HepG2 (cell line): ENCODE measurements around the gene TJP3. TPM values are rescaled to one million over a fixed set of nuclear protein-coding genes. Genes with fewer than 3 reads are reported as not detected.

ENCODE experiments used
- ATAC-seq: fragments of 200-7000 bp; cut with Tn5 transposase; 3 replicates; pipeline ENCODE4 v1.9.1; 2020; ENCODE audit warnings: mild to moderate bottlenecking, moderate library complexity
- BruUV-seq: library from RNA; stranded (reverse); fragments of 400-500 nt; replicated peaks from 2 replicates; lab custom pipeline; 2021; lab: Mats Ljungman, UMichigan
- CTCF ChIA-PET: fragments of 300-600 bp; formaldehyde crosslinking; extraction: SDS; loops from one replicate; lab custom pipeline; 2021; ENCODE audit warnings: low total read pairs, inconsistent platforms, low intra/inter-chr PET ratio; lab: Yijun Ruan, JAX
- POLR2A ChIA-PET: fragments of 350-600 bp; sonication (Branson Sonifier 250); formaldehyde crosslinking; loops from one replicate; lab custom pipeline; 2020; ENCODE audit warnings: antibody characterized with exemption, inconsistent platforms; lab: Yijun Ruan, JAX
- DNase-seq: peaks from one replicate; pipeline ENCODE4 v3.0.0-alpha.2; 2015; ENCODE audit warnings: low spot score
- FAIRE-seq: peaks from 3 replicates; lab custom pipeline; 2011; peaks lifted over from hg19 to GRCh38; lab: Jason Lieb, UNC
- H2AFZ ChIP-seq: one replicate; pipeline ENCODE4 v1.6.1; 2011; ENCODE audit warnings: low read length, inconsistent platforms
- H3K27ac ChIP-seq: fragments of 300-600 bp; 3 replicates; pipeline ENCODE4 v1.8.0; 2011; ENCODE audit warnings: mixed run types, mild to moderate bottlenecking, mixed read lengths, low read length, inconsistent platforms; ENCODE audit not compliant: insufficient read depth; ENCODE audit errors: extremely low read length
- H3K27me3 ChIP-seq, 2 experiments: fragments of 200-600 bp in 1 of 2; 2 replicates in 1 of 2; 3 replicates in 1 of 2; pipeline versions ENCODE4 v1.6.0 to v1.8.0; 2011; ENCODE audit warnings: low read length in 2 of 2, mild to moderate bottlenecking in 2 of 2, moderate library complexity in 2 of 2, inconsistent platforms in 1 of 2; ENCODE audit not compliant: insufficient read depth in 2 of 2, control insufficient read depth in 1 of 2
- H3K36me3 ChIP-seq, 2 experiments: fragments of 200-600 bp in 1 of 2; replicated peaks in 1 of 2; 2 replicates in 1 of 2; 3 replicates in 1 of 2; pipeline versions ENCODE4 v1.5.1 to v1.8.0; 2011; ENCODE audit warnings: low read length in 2 of 2, inconsistent platforms in 1 of 2; ENCODE audit not compliant: insufficient read depth in 2 of 2, control insufficient read depth in 1 of 2
- H3K4me1 ChIP-seq: 2 replicates; pipeline ENCODE4 v1.5.1; 2012; ENCODE audit warnings: low read length, inconsistent platforms; ENCODE audit not compliant: insufficient read depth
- H3K4me2 ChIP-seq: 2 replicates; pipeline ENCODE4 v1.6.0; 2011; ENCODE audit warnings: low read depth, low read length, inconsistent platforms
- H3K4me3 ChIP-seq, 3 experiments: fragments of 200-600 bp in 1 of 3; sonication (generic), shearing (Covaris generic) in 1 of 3; replicated peaks in 1 of 3; 2 replicates each; pipeline ENCODE4 v1.5.1; 2011 to 2016; ENCODE audit warnings: low read length in 3 of 3, inconsistent platforms in 2 of 3, low read depth in 2 of 3, mild to moderate bottlenecking in 2 of 3, control low read depth in 1 of 3, mixed read lengths in 1 of 3; ENCODE audit not compliant: insufficient read depth in 1 of 3
- H3K79me2 ChIP-seq: one replicate; pipeline ENCODE4 v1.6.1; 2011; ENCODE audit warnings: low read length, inconsistent platforms; ENCODE audit not compliant: insufficient read depth
- H3K9ac ChIP-seq: 2 replicates; pipeline ENCODE4 v1.6.0; 2011; ENCODE audit warnings: mild to moderate bottlenecking, low read depth, low read length, inconsistent platforms; ENCODE audit not compliant: insufficient read depth
- H3K9me3 ChIP-seq: 2 replicates; pipeline ENCODE4 v1.5.1; 2012; ENCODE audit warnings: mild to moderate bottlenecking, low read length
- H4K20me1 ChIP-seq: 2 replicates; pipeline ENCODE4 v1.6.0; 2011; ENCODE audit warnings: inconsistent platforms, mild to moderate bottlenecking, low read length, moderate library complexity; ENCODE audit not compliant: insufficient read depth
- MLLT10 ChIP-seq: sonication (generic); formaldehyde crosslinking; IDR thresholded peaks from 2 replicates; pipeline ENCODE4 v1.4.0; 2020; ENCODE audit warnings: missing genetic modification reagents
- MLX ChIP-seq: IDR thresholded peaks from 2 replicates; pipeline ENCODE4 v1.6.1; 2016
- NFKB2 ChIP-seq: sonication (generic); formaldehyde crosslinking; IDR thresholded peaks from 2 replicates; pipeline ENCODE4 v1.4.0; 2020; ENCODE audit warnings: missing genetic modification reagents, borderline replicate concordance
- PAXIP1 ChIP-seq: sonication (generic); formaldehyde crosslinking; conservative IDR thresholded peaks from 2 replicates; pipeline ENCODE4 v1.4.0; 2020; ENCODE audit warnings: mild to moderate bottlenecking, missing genetic modification reagents, moderate library complexity
- POLR2AphosphoS5 ChIP-seq: IDR thresholded peaks from 2 replicates; pipeline ENCODE4 v1.6.1; 2012; ENCODE audit warnings: low read depth, low read length
- TBX2 ChIP-seq: sonication (generic); formaldehyde crosslinking; IDR thresholded peaks from 2 replicates; pipeline ENCODE4 v1.5.0; 2020; ENCODE audit warnings: missing genetic modification reagents, mild to moderate bottlenecking, borderline replicate concordance
- TBX3 ChIP-seq: fragments of 450-650 bp; IDR thresholded peaks from 2 replicates; pipeline ENCODE4 v1.6.1; 2017; ENCODE audit warnings: antibody characterized with exemption, mild to moderate bottlenecking, inconsistent platforms, borderline replicate concordance
- ZNF343 ChIP-seq: sonication (generic); formaldehyde crosslinking; IDR thresholded peaks from 2 replicates; pipeline ENCODE4 v1.4.0; 2020; ENCODE audit warnings: mild to moderate bottlenecking, missing genetic modification reagents
- ZNF746 ChIP-seq: sonication (generic); formaldehyde crosslinking; IDR thresholded peaks from 2 replicates; pipeline ENCODE4 v1.8.0; 2022; ENCODE audit warnings: mild to moderate bottlenecking, missing genetic modification reagents
- ZNF776 ChIP-seq: sonication (generic); formaldehyde crosslinking; IDR thresholded peaks from 2 replicates; pipeline ENCODE4 v1.4.0; 2020; ENCODE audit warnings: mild to moderate bottlenecking, missing genetic modification reagents
- WGBS: methylation state at CpG from one replicate; pipeline ENCODE4 v1.1.6; 2017; ENCODE audit warnings: low lambda C conversion rate; 5-methylcytosine and 5-hydroxymethylcytosine counted together
- in situ Hi-C: cut with HindIII; loops from 2 replicates; pipeline ENCODE4 v1.10.0; 2017; ENCODE audit warnings: low pct_unique_long_range_greater_than_20kb; ENCODE audit not compliant: extremely low pct_ligation_motif_present
- intact Hi-C: fragments of 100-400 bp; cut with micrococcal nuclease; formaldehyde crosslinking; loops from one replicate; pipeline ENCODE4 v1.10.0; 2022; ENCODE audit not compliant: unreplicated experiment
- polyA plus RNA-seq, 8 experiments: library from polyadenylated mRNA; depleted of rRNA in 3 of 8; stranded (reverse) in 7 of 8; unstranded in 1 of 8; fragments of >200 nt; fragmentation: Illumina TruSeq in 4 of 8; extraction: Trizol in 4 of 8; gene quantifications; 2 replicates each; pipeline versions ENCODE4 v1.2.1 to v1.2.3, GENCODE V29; 2011 to 2016; ENCODE audit warnings: low read depth in 4 of 8, missing spikeins in 1 of 8, mixed read lengths in 1 of 8; ENCODE audit not compliant: insufficient read depth in 1 of 8
- total RNA-seq, 5 experiments: library from RNA; depleted of rRNA; stranded (reverse); fragments of >200 nt; fragmentation: Illumina TruSeq; extraction: Trizol; gene quantifications; 2 replicates each; pipeline ENCODE4 v1.2.3, GENCODE V29; 2016; ENCODE audit warnings: low read depth in 1 of 5
- TF ChIP-seq, protein P1 (sequence below): IDR thresholded peaks from 2 replicates; pipeline ENCODE4 v1.6.1; 2018; ENCODE audit warnings: missing genetic modification reagents, mild to moderate bottlenecking, missing compliant biosample characterization
- TF ChIP-seq, protein P2 (sequence below): IDR thresholded peaks from 2 replicates; pipeline ENCODE4 v1.6.1; 2016; ENCODE audit warnings: low read depth, borderline replicate concordance

Gene TJP3
- total and polyA plus RNA-seq, 2 of the 13 experiments (the other 11 are each of a cell fraction or from before 2014, with no cell fraction given), result 2.3 to 21.5 TPM

DNA sequence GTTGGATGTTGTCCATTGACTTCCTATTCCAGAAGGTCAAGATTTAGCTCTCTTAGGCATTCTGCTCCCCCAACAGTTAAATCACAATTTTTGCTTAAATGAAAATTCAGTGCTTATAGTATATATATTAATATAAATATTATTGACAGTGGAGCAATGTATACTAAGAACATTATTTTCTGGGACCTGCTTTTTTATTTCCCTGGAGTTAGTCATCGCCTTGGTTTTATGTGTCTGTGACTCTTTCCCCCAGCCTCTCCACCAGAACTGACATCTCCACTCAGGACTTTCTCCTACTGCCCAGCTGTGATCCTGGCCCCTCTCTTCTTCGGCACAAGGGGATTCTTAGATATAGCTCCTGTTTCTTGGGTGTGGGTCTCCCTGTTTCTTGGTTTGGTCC, 88.2 kb downstream of the TJP3 start:
- Histone ChIP-seq H3K36me3 (no peaks in the 10 kb centered on the region), H3K27ac (no peak overlapping the region), H3K4me3 (no peak overlapping the region), H3K4me2 (no peak overlapping the region), H3K27me3 (peaks cover 2 to 5% of the 10 kb centered on the region in 2 experiments; a peak in 4 of 5 replicates), H3K79me2 (no peaks in the 10 kb centered on the region), H2AFZ (no peak overlapping the region), H3K9me3 (no peaks in the 10 kb centered on the region), H3K4me1 (no peaks in the 10 kb centered on the region), H3K9ac (no peak overlapping the region), H4K20me1 (no peaks in the 10 kb centered on the region)
- no peak for FAIRE-seq
- BruUV-seq, result no TSS peak
- WGBS, result 46% methylated on average over 2 of the region's 2 CpGs
- no peak for DNase-seq
- ATAC-seq, result no peak
- ChIA-PET CTCF (no interaction called here), POLR2A (no interaction called here)
- no peak for TF ChIP-seq PAXIP1 (CRISPR knock-in tag)
- no peak for TF ChIP-seq ZNF746 (CRISPR knock-in tag)
- intact Hi-C loops, result no loop called here
- in situ Hi-C loops, result no loop called here

DNA sequence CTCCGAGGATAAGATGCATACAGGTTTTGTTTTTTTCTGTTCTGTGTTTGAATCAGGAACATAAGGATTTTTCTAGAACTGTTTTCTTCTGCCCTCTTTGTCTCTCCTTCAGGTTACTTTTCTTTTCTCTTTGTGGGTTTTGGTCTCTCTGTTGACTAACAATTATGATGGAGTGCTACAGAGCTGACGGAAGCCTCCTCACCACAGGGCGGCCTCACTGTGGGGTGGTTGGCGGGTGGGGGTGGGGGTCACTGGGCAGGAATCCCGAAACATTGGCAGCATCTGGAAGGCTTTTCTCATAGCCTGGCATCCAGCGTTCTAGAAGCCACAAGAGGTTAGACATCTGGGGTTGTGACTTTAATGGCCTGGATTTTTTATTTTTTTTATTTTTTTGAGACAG, 90.0 kb downstream of the TJP3 start:
- H3K36me3 ChIP-seq, result no peaks in the 10 kb centered on the region
- 22% methylated on average over 6 of the region's 6 CpGs for WGBS
- H3K4me1 ChIP-seq, result no peaks in the 10 kb centered on the region
- H2AFZ ChIP-seq, result no peak overlapping the region
- in situ Hi-C loops (no loop called here), intact Hi-C loops (no loop called here)
- no peaks in the 10 kb centered on the region for H3K9me3 ChIP-seq
- DNase-seq (no peak), ATAC-seq (no peak), FAIRE-seq (no peak)
- no peak overlapping the region for H3K27ac ChIP-seq
- no peak overlapping the region for H3K4me2 ChIP-seq
- ChIA-PET POLR2A (no interaction called here), CTCF (no interaction called here)
- H3K27me3 ChIP-seq, result peaks cover 4 to 18% of the 10 kb centered on the region in 2 experiments
- no peak overlapping the region for H3K4me3 ChIP-seq
- BruUV-seq, result no TSS peak
- H3K79me2 ChIP-seq, result no peaks in the 10 kb centered on the region
- H3K9ac ChIP-seq, result no peak overlapping the region
- H4K20me1 ChIP-seq, result no peaks in the 10 kb centered on the region
- TF ChIP-seq NFKB2 (CRISPR knock-in tag) (no peak), POLR2AphosphoS5 (no peak), MLLT10 (no peak), MLX (no peak), ZNF343 (CRISPR knock-in tag) (no peak), TBX2 (CRISPR knock-in tag) (no peak), ZNF776 (CRISPR knock-in tag) (no peak), TBX3 (no peak)
- TF ChIP-seq, protein P1, sequence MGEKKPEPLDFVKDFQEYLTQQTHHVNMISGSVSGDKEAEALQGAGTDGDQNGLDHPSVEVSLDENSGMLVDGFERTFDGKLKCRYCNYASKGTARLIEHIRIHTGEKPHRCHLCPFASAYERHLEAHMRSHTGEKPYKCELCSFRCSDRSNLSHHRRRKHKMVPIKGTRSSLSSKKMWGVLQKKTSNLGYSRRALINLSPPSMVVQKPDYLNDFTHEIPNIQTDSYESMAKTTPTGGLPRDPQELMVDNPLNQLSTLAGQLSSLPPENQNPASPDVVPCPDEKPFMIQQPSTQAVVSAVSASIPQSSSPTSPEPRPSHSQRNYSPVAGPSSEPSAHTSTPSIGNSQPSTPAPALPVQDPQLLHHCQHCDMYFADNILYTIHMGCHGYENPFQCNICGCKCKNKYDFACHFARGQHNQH (CRISPR knock-in tag), result no peak
- TF ChIP-seq, protein P2, sequence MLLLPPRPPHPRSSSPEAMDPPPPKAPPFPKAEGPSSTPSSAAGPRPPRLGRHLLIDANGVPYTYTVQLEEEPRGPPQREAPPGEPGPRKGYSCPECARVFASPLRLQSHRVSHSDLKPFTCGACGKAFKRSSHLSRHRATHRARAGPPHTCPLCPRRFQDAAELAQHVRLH (CRISPR knock-in tag), result no peak
